A549 (cell line): Measurements from ENCODE around the gene SLC25A30. TPM values are rescaled to one million over a fixed set of nuclear protein-coding genes. Genes with fewer than 3 reads are reported as not detected.
"Not testable (repeated sequence)": the region's sequence is repeated elsewhere in the genome, so short reads cannot be mapped to it uniquely, and the experiment has no call there.

Source experiments
- ATAC-seq, 2 experiments: fragments of 200-7000 bp in 1 of 2; fragments of >200 bp in 1 of 2; cut with Nextera tagmentation in 1 of 2; cut with Tn5 transposase in 1 of 2; 3 replicates each; pipeline versions ENCODE4 v1.8.0 to v1.9.1; 2018 to 2020; ENCODE audit warnings: mild to moderate bottlenecking in 1 of 2, moderate library complexity in 1 of 2
- CTCF ChIA-PET: fragments of 300-600 bp; sonication (Branson Sonifier 250); formaldehyde crosslinking; extraction: SDS; loops from one replicate; lab custom pipeline; 2021; ENCODE audit warnings: antibody characterized with exemption, inconsistent platforms; lab: Yijun Ruan, JAX
- POLR2A ChIA-PET: fragments of 350-600 bp; formaldehyde crosslinking; extraction: SDS; loops from one replicate; lab custom pipeline; 2021; ENCODE audit warnings: antibody characterized with exemption, inconsistent platforms; lab: Yijun Ruan, JAX
- DNase-seq, 2 experiments: peaks; one replicate each; pipeline versions ENCODE4 v3.0.0 to v3.0.0-alpha.2; 2011 to 2016; ENCODE audit warnings: low read depth in 1 of 2, low spot score in 1 of 2
- FAIRE-seq: peaks from 2 replicates; lab custom pipeline; 2011; peaks lifted over from hg19 to GRCh38; lab: Jason Lieb, UNC
- H3K27ac ChIP-seq, 2 experiments: fragments of >200 bp; sonication (Bioruptor Twin); formaldehyde crosslinking; 3 replicates each; pipeline ENCODE4 v1.5.1; 2016 to 2017
- H3K4me1 ChIP-seq: fragments of >200 bp; sonication (Bioruptor Twin); formaldehyde crosslinking; 3 replicates; pipeline ENCODE4 v1.6.1; 2016
- H3K4me2 ChIP-seq: fragments of >200 bp; sonication (Bioruptor Twin); formaldehyde crosslinking; 3 replicates; pipeline ENCODE4 v1.6.1; 2016
- H3K4me3 ChIP-seq: fragments of >200 bp; sonication (Bioruptor Twin); formaldehyde crosslinking; 3 replicates; pipeline ENCODE4 v1.5.1; 2016
- H3K9me3 ChIP-seq: fragments of >200 bp; sonication (Bioruptor Twin); formaldehyde crosslinking; 3 replicates; pipeline ENCODE4 v1.6.1; 2016
- CBX2 ChIP-seq: fragments of 200-600 bp; sonication (generic); IDR thresholded peaks from 2 replicates; pipeline ENCODE4 v1.6.1; 2016; ENCODE audit warnings: low read depth, mild to moderate bottlenecking, borderline replicate concordance
- EHF ChIP-seq: fragments of 250-450 bp; sonication (Bioruptor Pico); IDR thresholded peaks from 2 replicates; pipeline ENCODE4 v1.5.0; 2020; ENCODE audit warnings: mild to moderate bottlenecking
- FOSB ChIP-seq: fragments of 250-450 bp; sonication (Bioruptor Pico); IDR thresholded peaks from 2 replicates; pipeline ENCODE4 v1.5.0; 2020; ENCODE audit warnings: mild to moderate bottlenecking, moderate library complexity
- FOSL2 ChIP-seq, 2 experiments: fragments of 450-650 bp in 1 of 2; fragments of >200 bp in 1 of 2; sonication (Bioruptor Twin) in 1 of 2; formaldehyde crosslinking; IDR thresholded peaks; 2 replicates each; pipeline versions ENCODE4 v1.5.0 to v1.6.1; 2016 to 2020; ENCODE audit warnings: mild to moderate bottlenecking in 1 of 2, moderate library complexity in 1 of 2
- FOXS1 ChIP-seq: fragments of 250-450 bp; sonication (Bioruptor Pico); IDR thresholded peaks from 2 replicates; pipeline ENCODE4 v1.5.0; 2020; ENCODE audit warnings: mild to moderate bottlenecking, moderate library complexity
- HDAC2 ChIP-seq: fragments of 200-600 bp; sonication (generic); IDR thresholded peaks from 2 replicates; pipeline ENCODE4 v1.6.1; 2016
- HEYL ChIP-seq: fragments of 250-450 bp; sonication (Bioruptor Pico); IDR thresholded peaks from 2 replicates; pipeline ENCODE4 v1.8.0; 2021; ENCODE audit warnings: mild to moderate bottlenecking, moderate library complexity
- HMGXB4 ChIP-seq: fragments of 250-450 bp; sonication (Bioruptor Pico); IDR thresholded peaks from 2 replicates; pipeline ENCODE4 v1.5.0; 2021; ENCODE audit warnings: mild to moderate bottlenecking, moderate library complexity, borderline replicate concordance
- HOXB5 ChIP-seq: fragments of 250-450 bp; sonication (Bioruptor Pico); IDR thresholded peaks from 2 replicates; pipeline ENCODE4 v1.5.0; 2020; ENCODE audit warnings: mild to moderate bottlenecking, moderate library complexity
- JUN ChIP-seq, 2 experiments: fragments of >200 bp; sonication (Bioruptor Twin); formaldehyde crosslinking; IDR thresholded peaks; 2 replicates in 1 of 2; 3 replicates in 1 of 2; pipeline ENCODE4 v1.6.1; 2016 to 2017
- KDM5A ChIP-seq: fragments of 200-600 bp; sonication (generic); IDR thresholded peaks from 2 replicates; pipeline ENCODE4 v1.6.1; 2016; ENCODE audit warnings: antibody characterized with exemption, mild to moderate bottlenecking
- MYC ChIP-seq: IDR thresholded peaks from 2 replicates; pipeline ENCODE4 v1.6.1; 2012; ENCODE audit warnings: mild to moderate bottlenecking, inconsistent platforms, low read length, improper control_type of control experiment, borderline replicate concordance
- PBX3 ChIP-seq: IDR thresholded peaks from 2 replicates; pipeline ENCODE4 v1.6.1; 2012
- POLR2AphosphoS2 ChIP-seq: conservative IDR thresholded peaks from 2 replicates; pipeline ENCODE4 v1.6.1; 2012; ENCODE audit warnings: low read length, improper control_type of control experiment, inconsistent platforms
- ZC3H11A ChIP-seq: fragments of 450-650 bp; IDR thresholded peaks from 2 replicates; pipeline ENCODE4 v1.6.1; 2014; ENCODE audit warnings: antibody characterized with exemption, mild to moderate bottlenecking
- ZNF302 ChIP-seq: fragments of 250-450 bp; sonication (Bioruptor Pico); IDR thresholded peaks from 2 replicates; pipeline ENCODE4 v1.9.0; 2021; ENCODE audit warnings: inconsistent platforms, mild to moderate bottlenecking, moderate library complexity
- ZSCAN20 ChIP-seq: fragments of 250-450 bp; sonication (Bioruptor Pico); IDR thresholded peaks from 2 replicates; pipeline ENCODE4 v1.8.0; 2022; ENCODE audit warnings: mild to moderate bottlenecking, moderate library complexity
- WGBS: methylation state at CpG from one replicate; pipeline ENCODE4 v1.1.6; 2017; ENCODE audit errors: missing lambda C conversion rate; 5-methylcytosine and 5-hydroxymethylcytosine counted together
- polyA plus RNA-seq, 4 experiments: library from polyadenylated mRNA; depleted of rRNA in 3 of 4; stranded (reverse); fragments of >200 nt; fragmentation: RNase III in 1 of 4; extraction: RNeasy Plus Mini Kit Qiagen cat#74134 plus additional on column Dnase treatment in 1 of 4; gene quantifications; 2 replicates in 3 of 4; 3 replicates in 1 of 4; pipeline ENCODE4 v1.2.3, GENCODE V29; 2011 to 2017
- TF ChIP-seq, protein P1 (sequence below): fragments of >200 bp; sonication (Bioruptor Twin); formaldehyde crosslinking; IDR thresholded peaks from 3 replicates; pipeline ENCODE4 v1.5.1; 2016

SLC25A30 gene
- polyA plus RNA-seq, 2 of the 4 experiments (the other 2 are of a cell fraction) = 10.1 to 12.7 TPM

DNA sequence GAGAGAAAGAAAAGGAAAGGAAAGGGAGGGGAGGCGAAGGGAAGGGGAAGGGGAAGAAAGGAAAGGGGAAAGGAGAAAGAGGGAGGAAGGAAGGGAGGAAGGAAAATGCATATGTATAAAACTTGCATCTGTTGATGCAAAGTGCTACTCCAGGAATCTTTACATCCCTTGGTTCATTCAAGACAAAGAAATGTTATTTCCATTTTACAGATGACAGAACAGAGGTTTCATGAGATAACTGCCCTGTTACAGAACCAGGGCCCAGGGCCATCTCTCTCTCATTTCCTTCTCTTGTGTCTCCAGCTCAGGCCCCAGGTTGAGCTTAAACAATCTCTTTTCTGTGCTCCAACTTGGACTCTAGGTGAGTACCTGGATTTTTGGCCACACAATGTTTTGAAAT lies 1.8 kb upstream of the SLC25A30 start (continued):
- TF ChIP-seq FOXS1 (CRISPR knock-in tag) = no peak
- TF ChIP-seq HEYL = no peak
- no peak for TF ChIP-seq ZC3H11A
- TF ChIP-seq MYC = no peak
- TF ChIP-seq HMGXB4 (CRISPR knock-in tag) = no peak

- not testable (repeated sequence) for FAIRE-seq
These were observed 1.2 kb upstream of the SLC25A30 start for GRCh38 chr13:45419389-45419788.

DNA sequence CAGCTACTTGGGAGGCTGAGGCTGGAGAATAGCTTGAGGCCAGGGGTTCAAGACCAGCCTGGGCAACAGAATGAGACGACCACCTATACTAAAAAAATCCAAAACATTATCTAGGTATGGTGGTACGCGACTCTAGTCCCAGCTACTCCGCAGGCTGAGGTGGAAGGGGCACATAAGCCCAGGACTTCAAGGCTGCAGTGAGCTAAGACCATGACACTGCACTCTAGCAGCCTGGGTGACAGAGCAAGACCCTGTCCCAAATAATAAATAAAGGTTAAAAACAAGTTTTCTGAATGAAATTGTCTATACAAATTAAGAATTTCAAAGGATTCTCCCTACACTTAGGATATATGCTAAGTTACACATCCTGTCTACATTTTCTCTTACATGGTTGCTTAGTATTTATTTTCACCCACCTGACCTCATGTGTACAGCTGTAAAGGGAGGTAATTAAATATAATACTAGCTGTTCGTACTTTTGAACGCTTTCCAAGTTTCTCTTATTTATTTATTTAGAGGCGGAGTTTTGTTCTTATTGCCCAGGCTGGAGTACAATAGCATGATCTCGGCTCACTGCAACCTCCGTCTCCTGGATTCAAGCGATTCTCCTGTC lies 1.6 kb downstream of the SLC25A30 start:
- CTCF ChIA-PET = interaction anchor here (1.2 to 2.6 kb wide), 3 partner anchors 9 to 45 kb away, joined by 3 to 7 read pairs (median 4); no protein-coding TSS in a partner anchor
- POLR2A ChIA-PET = interaction anchor here (2.5 kb wide), 1 partner anchor 48 kb away, joined by 15 read pairs; the partner anchor contains the start of gene COG3
- TF ChIP-seq CBX2 = no peak
- no peak for TF ChIP-seq HDAC2
- no peak for TF ChIP-seq FOSL2 (IDR thresholded peaks at IDR 0.05)
- no peak for TF ChIP-seq FOSL2 (CRISPR knock-in tag; IDR thresholded peaks at IDR 0.05)
- no peak for TF ChIP-seq PBX3
- TF ChIP-seq EHF (CRISPR knock-in tag) = no peak
- no peak for TF ChIP-seq HOXB5 (CRISPR knock-in tag)
- TF ChIP-seq HEYL = no peak
- TF ChIP-seq MYC = no peak
- TF ChIP-seq FOSB (CRISPR knock-in tag) = no peak
- TF ChIP-seq, protein P1, sequence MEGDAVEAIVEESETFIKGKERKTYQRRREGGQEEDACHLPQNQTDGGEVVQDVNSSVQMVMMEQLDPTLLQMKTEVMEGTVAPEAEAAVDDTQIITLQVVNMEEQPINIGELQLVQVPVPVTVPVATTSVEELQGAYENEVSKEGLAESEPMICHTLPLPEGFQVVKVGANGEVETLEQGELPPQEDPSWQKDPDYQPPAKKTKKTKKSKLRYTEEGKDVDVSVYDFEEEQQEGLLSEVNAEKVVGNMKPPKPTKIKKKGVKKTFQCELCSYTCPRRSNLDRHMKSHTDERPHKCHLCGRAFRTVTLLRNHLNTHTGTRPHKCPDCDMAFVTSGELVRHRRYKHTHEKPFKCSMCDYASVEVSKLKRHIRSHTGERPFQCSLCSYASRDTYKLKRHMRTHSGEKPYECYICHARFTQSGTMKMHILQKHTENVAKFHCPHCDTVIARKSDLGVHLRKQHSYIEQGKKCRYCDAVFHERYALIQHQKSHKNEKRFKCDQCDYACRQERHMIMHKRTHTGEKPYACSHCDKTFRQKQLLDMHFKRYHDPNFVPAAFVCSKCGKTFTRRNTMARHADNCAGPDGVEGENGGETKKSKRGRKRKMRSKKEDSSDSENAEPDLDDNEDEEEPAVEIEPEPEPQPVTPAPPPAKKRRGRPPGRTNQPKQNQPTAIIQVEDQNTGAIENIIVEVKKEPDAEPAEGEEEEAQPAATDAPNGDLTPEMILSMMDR = no peak
- no peak for TF ChIP-seq POLR2AphosphoS2
- TF ChIP-seq JUN (IDR thresholded peaks at IDR 0.05) = no peak
- no peak for TF ChIP-seq ZSCAN20 (CRISPR knock-in tag)
- TF ChIP-seq ZNF302 (CRISPR knock-in tag) = no peak
- TF ChIP-seq KDM5A = no peak
- DNase-seq (no peak), FAIRE-seq (no peak), ATAC-seq (no peak)
- WGBS = 63% methylated on average over 10 of the region's 10 CpGs
- H3K4me3 ChIP-seq = peak overlapping the region; percentile 56
- peaks cover 42% of the 10 kb centered on the region for H3K4me1 ChIP-seq
- peak overlapping the region; percentile 66 to 96; a peak in 4 of 6 replicates for H3K27ac ChIP-seq
- H3K4me2 ChIP-seq = peak overlapping the region; percentile 81
- H3K9me3 ChIP-seq = no peaks in the 10 kb centered on the region

More at GRCh38 chr13:45419389-45419788, 1.2 kb upstream of the SLC25A30 start:
- ATAC-seq, H3K27ac ChIP-seq, H3K4me3 ChIP-seq, H3K4me2 ChIP-seq, DNase-seq, H3K9me3 ChIP-seq: not testable (repeated sequence)
- ChIA-PET CTCF (interaction anchor here (1.9 kb wide), 1 partner anchor 11 kb away, joined by 5 read pairs; no protein-coding TSS in a partner anchor), POLR2A (interaction anchor here (0.6 kb wide), 1 partner anchor 534 kb away, joined by 3 read pairs; no protein-coding TSS in a partner anchor)
- peaks cover 18% of the 10 kb centered on the region for H3K4me1 ChIP-seq
- WGBS = 88% methylated on average over 9 of the region's 16 CpGs
